ENCODE data around the gene PCCA.
"Not testable (repeated sequence)": the region's sequence is repeated elsewhere in the genome, so short reads cannot be mapped to it uniquely, and the experiment has no call there.

The PCCA gene

GRCh38 chr13:100522618-100523309, 433.9 kb downstream of the PCCA start:
- no peak overlapping the region for H3K4me3 ChIP-seq (ENCODE audit: control insufficient read depth, low read depth, low read length)
- no peak for TF ChIP-seq CTCF (conservative IDR thresholded peaks at IDR 0.05; ENCODE audit: control insufficient read depth, insufficient read depth, low read depth, low read length)
- no peak for DNase-seq (ENCODE audit: low read depth)

GRCh38 chr13:100523411-100523810, 434.5 kb downstream of the PCCA start:
- H3K4me3 ChIP-seq (ENCODE audit: control insufficient read depth, low read depth, low read length): no peak overlapping the region
- DNase-seq (ENCODE audit: low read depth): no peak
- TF ChIP-seq CTCF (conservative IDR thresholded peaks at IDR 0.05; ENCODE audit: control insufficient read depth, insufficient read depth, low read depth, low read length): no peak

GRCh38 chr13:100523981-100524386, 435.1 kb downstream of the PCCA start:
- no peak for TF ChIP-seq CTCF (conservative IDR thresholded peaks at IDR 0.05; ENCODE audit: control insufficient read depth, insufficient read depth, low read depth, low read length)
- no peak for DNase-seq (ENCODE audit: low read depth)
- H3K4me3 ChIP-seq (ENCODE audit: control insufficient read depth, low read depth, low read length): no peak overlapping the region

- not testable (repeated sequence) for DNase-seq (ENCODE audit: low read depth)
Measured at GRCh38 chr13:100524688-100525087, 435.8 kb downstream of the PCCA start.

GRCh38 chr13:100525453-100526317, 436.8 kb downstream of the PCCA start:
- no peak overlapping the region for H3K4me3 ChIP-seq (ENCODE audit: control insufficient read depth, low read depth, low read length)
- no peak for DNase-seq (ENCODE audit: low read depth)
- TF ChIP-seq CTCF (conservative IDR thresholded peaks at IDR 0.05; ENCODE audit: control insufficient read depth, insufficient read depth, low read depth, low read length): no peak

More at GRCh38 chr13:100524688-100525087, 435.8 kb downstream of the PCCA start:
- not testable (repeated sequence) for H3K4me3 ChIP-seq (ENCODE audit: control insufficient read depth, low read depth, low read length)

- no peak for TF ChIP-seq CTCF (conservative IDR thresholded peaks at IDR 0.05; ENCODE audit: control insufficient read depth, insufficient read depth, low read depth, low read length)
- H3K4me3 ChIP-seq (ENCODE audit: control insufficient read depth, low read depth, low read length): no peak overlapping the region
- DNase-seq (ENCODE audit: low read depth): no peak
Measured at GRCh38 chr13:100526318-100527000, 437.6 kb downstream of the PCCA start.

GRCh38 chr13:100527644-100528043, 438.8 kb downstream of the PCCA start:
- no peak for DNase-seq (ENCODE audit: low read depth)

More at GRCh38 chr13:100527644-100528043, 438.8 kb downstream of the PCCA start:
- TF ChIP-seq CTCF (conservative IDR thresholded peaks at IDR 0.05; ENCODE audit: control insufficient read depth, insufficient read depth, low read depth, low read length): no peak
- H3K4me3 ChIP-seq (ENCODE audit: control insufficient read depth, low read depth, low read length): no peak overlapping the region

All from fibroblast of mammary gland (primary cell).